Pancreas (tissue), 10 donors: ENCODE measurements around the gene CHID1. TPM values are rescaled to one million over a fixed set of nuclear protein-coding genes. Genes with fewer than 3 reads are reported as not detected.

Source experiments
- ATAC-seq, 4 donors: fragments of 200-7000 bp; cut with Tn5 transposase; one replicate each; pipeline versions ENCODE4 v1.8.0 to v1.9.1; 2020; ENCODE audit warnings: mild to moderate bottlenecking in 4 of 4, moderate library complexity in 4 of 4
- DNase-seq, 6 donors: peaks; one replicate each; pipeline ENCODE4 v3.0.0-alpha.2; 2020
- FAIRE-seq: peaks from 2 replicates; lab custom pipeline; 2012; peaks lifted over from hg19 to GRCh38; lab: Jason Lieb, UNC
- H3K27ac ChIP-seq, 4 donors: fragments of 200-600 bp; sonication (generic); 1 replicate in 3 of 4; 2 replicates in 1 of 4; pipeline versions ENCODE4 v1.5.0 to v1.8.0; 2020
- H3K27me3 ChIP-seq, 4 donors: fragments of 200-600 bp; one replicate each; pipeline ENCODE4 v1.8.0; 2021
- H3K36me3 ChIP-seq, 3 donors: fragments of 200-600 bp; sonication (generic) in 1 of 3; one replicate each; pipeline versions ENCODE4 v1.5.0 to v1.8.0; 2020 to 2021
- H3K4me1 ChIP-seq, 3 donors: fragments of 200-600 bp; one replicate each; pipeline ENCODE4 v1.8.0; 2021
- H3K4me3 ChIP-seq, 4 donors: fragments of 200-600 bp; sonication (generic) in 2 of 4; one replicate each; pipeline versions ENCODE4 v1.5.0 to v1.8.0; 2020 to 2021
- H3K9me3 ChIP-seq, 4 donors: fragments of 200-600 bp; one replicate each; pipeline ENCODE4 v1.8.0; 2021
- WGBS, 2 donors: extraction: QIAGEN DNeasy Blood & Tissue Kit; methylation state at CpG; one replicate each; pipeline ENCODE4 v1.1.7; 2013; 5-methylcytosine and 5-hydroxymethylcytosine counted together
- intact Hi-C, 3 donors: fragments of 100-400 bp; cut with DNase I; formaldehyde crosslinking; loops; one replicate each; pipeline versions ENCODE4 v1.11.1 to v1.14.2; 2022
- polyA plus RNA-seq, 2 donors: library from polyadenylated mRNA; stranded (reverse); fragments of 200-250 nt; gene quantifications; one replicate each; pipeline ENCODE4 v1.2.3, GENCODE V29; 2013
- total RNA-seq, 6 donors: library from RNA; stranded (reverse); fragmentation: NEBNext Ultra II Directional in 4 of 6; extraction: Animal tissue kit (Norgen Biotek cat#: 25700) in 4 of 6; gene quantifications; one replicate each; pipeline versions ENCODE4 v1.2.1 to v1.2.4, GENCODE V29; 2021 to 2023
- TF ChIP-seq, protein P1 (sequence below), 4 donors: fragments of 200-600 bp; sonication (generic) in 3 of 4; IDR thresholded peaks; one replicate each; pipeline versions ENCODE4 v1.5.0 to v1.8.0; 2021; ENCODE audit warnings: antibody characterized with exemption in 4 of 4
- donor health status: healthy with polysubstance abuse.
- donor health status: DM: no; HTN: no; CAD: no; lungs with moderate emphysema.
- donor health status: DM: no; HTN: no; CAD: no.
- donor health status: control.
- donor health status: control.
- donor health status: Bipolar disorder and iron deficiency.
- donor health status: DM: yes; HTN: yes; CAD: no.
- donor health status: DM: no; HTN: no; CAD: no.
- donor health status: DM: no; HTN: no; CAD: no.
- donor health status: DM: yes; HTN: yes; CAD: no.

CHID1 gene
- total and polyA plus RNA-seq, 8 donors = 41.7 to 86.0 (median 62.1) TPM

DNA sequence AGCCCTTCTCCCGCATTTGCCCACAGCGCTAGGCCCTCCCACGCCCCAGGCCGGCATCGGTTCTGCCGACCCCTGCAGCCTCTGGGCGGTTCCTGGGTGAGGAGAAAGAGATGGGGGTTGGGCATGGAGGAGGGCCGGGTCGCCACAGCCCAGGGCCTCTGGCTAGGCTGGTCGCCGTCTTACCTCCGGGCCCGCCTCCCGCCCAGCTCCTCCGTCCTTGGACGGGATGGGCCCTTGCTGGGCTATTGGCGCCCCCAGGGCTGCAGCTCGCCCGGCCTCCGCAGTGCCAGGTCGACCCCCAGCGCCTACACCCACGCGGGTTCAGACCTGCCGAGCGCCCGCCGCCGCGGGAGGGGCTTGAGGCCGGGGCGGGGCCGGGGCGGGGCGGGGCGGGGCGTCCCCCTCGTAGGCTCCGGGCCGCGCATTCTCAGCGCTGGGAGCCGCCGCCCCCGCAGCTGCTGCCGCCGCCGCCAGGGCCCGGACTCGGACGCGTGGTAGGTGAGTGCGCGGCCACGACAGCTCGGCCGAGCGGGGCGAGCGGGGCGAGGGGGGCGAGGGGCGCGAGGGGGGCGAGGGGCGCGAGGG, 78.0 kb downstream of the CHID1 start, which contains the start of gene CD151:
Gene CD151, plus strand, starts transcription at position 424 of the 585 bp plus-strand sequence. CDS start 3,118 bp downstream, outside the sequence.
- Histone ChIP-seq H3K4me1 (peaks cover 9 to 27% (median 24%) of the 10 kb centered on the region in 3 donors), H3K36me3 (peaks cover 0 to 15% (median 4%) of the 10 kb centered on the region in 3 donors), H3K4me3 (peak within 1 kb of the TSS; percentile 71 to 86 (median 82)), H3K9me3 (no peaks in the 10 kb centered on the region), H3K27ac (peak within 1 kb of the TSS; percentile 85 to 95 (median 88)), H3K27me3 (no peaks in the 10 kb centered on the region)
- 1% methylated on average over 33 to 67 of the region's 67 CpGs for WGBS, 2 donors
- FAIRE-seq (no peak), ATAC-seq (peak; percentile 27 to 59 (median 39)), DNase-seq (peak in 4 of 6 donors; percentile 66 to 85 (median 74))
- intact Hi-C loops = no loop called here
- TF ChIP-seq, protein P1, sequence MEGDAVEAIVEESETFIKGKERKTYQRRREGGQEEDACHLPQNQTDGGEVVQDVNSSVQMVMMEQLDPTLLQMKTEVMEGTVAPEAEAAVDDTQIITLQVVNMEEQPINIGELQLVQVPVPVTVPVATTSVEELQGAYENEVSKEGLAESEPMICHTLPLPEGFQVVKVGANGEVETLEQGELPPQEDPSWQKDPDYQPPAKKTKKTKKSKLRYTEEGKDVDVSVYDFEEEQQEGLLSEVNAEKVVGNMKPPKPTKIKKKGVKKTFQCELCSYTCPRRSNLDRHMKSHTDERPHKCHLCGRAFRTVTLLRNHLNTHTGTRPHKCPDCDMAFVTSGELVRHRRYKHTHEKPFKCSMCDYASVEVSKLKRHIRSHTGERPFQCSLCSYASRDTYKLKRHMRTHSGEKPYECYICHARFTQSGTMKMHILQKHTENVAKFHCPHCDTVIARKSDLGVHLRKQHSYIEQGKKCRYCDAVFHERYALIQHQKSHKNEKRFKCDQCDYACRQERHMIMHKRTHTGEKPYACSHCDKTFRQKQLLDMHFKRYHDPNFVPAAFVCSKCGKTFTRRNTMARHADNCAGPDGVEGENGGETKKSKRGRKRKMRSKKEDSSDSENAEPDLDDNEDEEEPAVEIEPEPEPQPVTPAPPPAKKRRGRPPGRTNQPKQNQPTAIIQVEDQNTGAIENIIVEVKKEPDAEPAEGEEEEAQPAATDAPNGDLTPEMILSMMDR (IDR thresholded peaks at IDR 0.05) = no peak

DNA sequence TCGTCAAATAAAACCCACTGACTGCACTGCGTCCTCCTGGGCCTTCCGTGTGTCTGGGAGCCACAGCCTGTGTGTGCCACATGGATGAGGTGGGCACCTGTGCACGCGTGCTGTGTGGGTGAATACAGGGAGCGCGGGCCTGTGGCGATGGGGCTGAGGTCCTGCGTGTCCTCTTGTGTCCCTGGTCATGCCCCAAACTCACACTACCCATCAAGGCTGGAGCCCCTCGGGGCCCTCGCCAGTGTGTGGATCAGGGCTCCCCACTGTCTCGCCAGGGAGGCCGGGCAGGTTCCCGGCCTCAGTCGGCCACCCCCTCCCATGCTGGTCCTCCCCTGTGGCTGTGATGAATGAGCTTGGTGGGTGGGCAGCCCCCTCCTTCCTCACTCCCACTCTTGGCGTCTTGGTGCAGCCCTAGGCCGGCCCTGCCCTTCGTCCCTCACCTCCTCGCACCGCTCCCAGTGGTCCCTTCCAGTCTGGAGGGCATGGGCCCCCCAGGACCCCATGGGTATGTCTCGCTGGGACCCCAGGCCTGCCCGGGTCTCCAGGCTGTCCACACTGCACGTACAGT, 78.6 kb downstream of the CHID1 start:
- FAIRE-seq (no peak), DNase-seq (peak in 3 of 6 donors; percentile 38 to 86 (median 61)), ATAC-seq (no peak)
- intact Hi-C loops = no loop called here
- Histone ChIP-seq H3K4me1 (peaks cover 9 to 27% (median 24%) of the 10 kb centered on the region in 3 donors), H3K9me3 (no peaks in the 10 kb centered on the region), H3K4me3 (peak overlapping the region; percentile 71 to 86 (median 82)), H3K27me3 (no peaks in the 10 kb centered on the region), H3K27ac (peak overlapping the region; percentile 72 to 95 (median 88)), H3K36me3 (peaks cover 0 to 9% (median 0%) of the 10 kb centered on the region in 3 donors)
- TF ChIP-seq, protein P1 (IDR thresholded peaks at IDR 0.05) = no peak
- WGBS, 2 donors = 56 to 65% methylated on average over 23 of the region's 23 CpGs

DNA sequence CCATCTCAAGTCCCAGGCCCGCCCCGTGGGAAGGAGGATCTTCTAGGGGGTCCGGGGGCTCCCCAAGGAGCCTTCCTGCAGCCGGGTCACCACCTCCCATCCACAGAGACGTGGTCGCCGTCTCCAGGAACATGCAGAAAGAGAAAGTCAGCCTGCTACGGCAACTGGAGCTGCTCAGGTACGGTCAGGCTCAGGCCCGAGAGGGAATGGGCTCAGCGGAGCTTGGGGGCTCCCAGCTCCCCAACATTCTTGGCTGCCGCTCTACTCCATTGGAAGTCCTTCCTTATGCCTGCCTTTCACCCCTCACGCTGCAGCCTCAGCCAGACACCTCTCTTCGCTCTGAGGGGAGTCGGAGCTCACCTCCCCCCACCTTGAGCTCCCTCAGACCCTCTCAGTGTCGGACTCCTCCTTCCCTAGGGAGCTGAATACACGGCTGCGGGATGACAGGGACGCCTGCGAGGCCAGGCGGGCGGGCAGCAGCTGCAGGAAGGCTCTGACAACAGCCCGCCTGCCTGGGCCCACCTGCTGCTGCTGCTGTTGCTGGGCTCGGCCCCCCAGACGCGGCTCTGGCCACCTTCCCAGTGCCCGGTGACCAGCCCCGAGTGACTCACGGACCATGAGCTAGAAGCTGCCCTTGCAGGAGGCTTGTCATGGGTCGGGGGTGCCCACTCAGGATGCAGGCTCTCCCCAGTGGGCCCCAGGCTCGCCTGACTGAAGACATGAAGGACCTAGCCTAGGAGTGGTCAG, 79.3 kb downstream of the CHID1 start:
- no peaks in the 10 kb centered on the region for H3K9me3 ChIP-seq
- FAIRE-seq = no peak
- H3K4me3 ChIP-seq = no peak overlapping the region
- WGBS, 2 donors = 81 to 87% methylated on average over 31 of the region's 31 CpGs
- intact Hi-C loops = no loop called here
- peaks cover 9 to 30% (median 25%) of the 10 kb centered on the region in 3 donors for H3K4me1 ChIP-seq
- TF ChIP-seq, protein P1 (IDR thresholded peaks at IDR 0.05) = no peak
- no peak overlapping the region for H3K27ac ChIP-seq
- DNase-seq = peak in 3 of 6 donors; percentile 41 to 85 (median 65)
- peaks cover 0 to 2% (median 0%) of the 10 kb centered on the region in 3 donors for H3K36me3 ChIP-seq
- no peaks in the 10 kb centered on the region for H3K27me3 ChIP-seq
- no peak for ATAC-seq

DNA sequence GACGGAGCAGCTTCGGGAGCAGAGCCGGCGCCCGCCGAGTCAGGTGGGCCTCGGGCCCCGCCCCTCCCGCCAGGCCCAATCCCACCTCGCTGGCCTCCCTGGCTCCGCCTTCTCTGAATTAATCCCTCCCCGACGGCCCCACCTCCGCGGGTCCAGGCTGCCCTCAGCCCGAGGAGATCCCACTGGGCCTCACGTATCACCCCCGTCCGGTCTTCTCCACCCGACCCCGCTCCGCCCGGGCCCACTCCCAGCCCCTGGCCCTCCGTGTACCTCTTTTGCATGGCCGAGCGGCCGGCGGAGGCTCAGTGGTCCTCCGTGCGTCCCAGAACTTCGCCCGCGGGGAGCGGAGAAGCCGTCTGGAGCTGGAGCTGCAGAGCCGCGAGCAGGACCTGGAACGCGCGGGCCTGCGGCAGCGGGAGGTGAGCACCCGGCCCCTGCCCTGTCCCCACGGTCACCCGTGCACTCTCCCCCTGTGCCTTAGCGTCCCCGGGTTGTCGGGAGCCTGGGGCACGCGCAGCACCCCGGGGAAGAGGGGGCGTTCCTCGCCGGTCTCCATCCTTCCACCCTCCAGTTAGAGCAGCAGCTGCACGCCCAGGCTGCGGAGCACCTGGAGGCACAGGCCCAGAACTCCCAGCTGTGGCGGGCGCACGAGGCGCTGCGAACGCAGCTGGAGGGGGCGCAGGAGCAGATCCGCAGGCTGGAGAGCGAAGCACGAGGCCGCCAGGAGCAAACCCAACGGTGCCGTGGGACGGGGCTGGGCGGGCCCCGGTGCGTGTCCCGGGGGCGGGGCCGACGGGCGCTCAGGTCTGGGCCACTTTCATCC, 80.1 kb downstream of the CHID1 start:
- intact Hi-C loops = no loop called here
- WGBS, 2 donors = 75 to 76% methylated on average over 76 to 78 of the region's 78 CpGs
- DNase-seq (peak in 4 of 6 donors; percentile 35 to 83 (median 68)), FAIRE-seq (no peak), ATAC-seq (no peak)
- no peaks in the 10 kb centered on the region for H3K27me3 ChIP-seq
- H3K27ac ChIP-seq = no peak overlapping the region
- peaks cover 17 to 38% (median 29%) of the 10 kb centered on the region in 3 donors for H3K4me1 ChIP-seq
- TF ChIP-seq, protein P1 (IDR thresholded peaks at IDR 0.05) = no peak
- no peaks in the 10 kb centered on the region for H3K36me3 ChIP-seq
- H3K9me3 ChIP-seq = no peaks in the 10 kb centered on the region
- H3K4me3 ChIP-seq = peak overlapping the region in 1 of 4 donors; percentile 22
